PC-9 (cell line): ENCODE data around the gene CLDN6. TPM values are rescaled to one million over a fixed set of nuclear protein-coding genes. Genes with fewer than 3 reads are reported as not detected.

Experiments used
- BruUV-seq: library from RNA; stranded (reverse); fragments of 400-500 nt; replicated peaks from 2 replicates; lab custom pipeline; 2021; lab: Mats Ljungman, UMichigan
- CTCF ChIA-PET: fragments of 300-600 bp; sonication (Branson Sonifier 250); formaldehyde crosslinking; loops from one replicate; lab custom pipeline; 2022; ENCODE audit warnings: antibody characterized with exemption; lab: Charles Lee
- POLR2A ChIA-PET: fragments of 300-600 bp; sonication (Branson Sonifier 250); formaldehyde crosslinking; loops from one replicate; lab custom pipeline; 2022; ENCODE audit warnings: antibody characterized with exemption; ENCODE audit not compliant: unreplicated experiment; lab: Charles Lee
- DNase-seq, 2 experiments: peaks; one replicate each; pipeline versions ENCODE4 v3.0.0 to v3.0.0-alpha.2; 2015 to 2022; ENCODE audit warnings: mixed read lengths in 1 of 2
- H2AFZ ChIP-seq: fragments of 200-600 bp; sonication (generic); 2 replicates; pipeline ENCODE4 v1.8.1; 2017; ENCODE audit warnings: antibody characterized with exemption
- H3F3A ChIP-seq: fragments of 200-600 bp; sonication (generic); 2 replicates; pipeline ENCODE4 v1.8.1; 2017; ENCODE audit warnings: antibody characterized with exemption, mild to moderate bottlenecking, low read depth; ENCODE audit not compliant: insufficient read depth
- H3K27ac ChIP-seq: fragments of 200-600 bp; sonication (generic); 2 replicates; pipeline ENCODE4 v1.6.1; 2016; ENCODE audit warnings: mixed run types
- H3K27me3 ChIP-seq: fragments of 200-600 bp; sonication (generic); 2 replicates; pipeline ENCODE4 v1.6.1; 2016; ENCODE audit warnings: low read depth, mixed run types; ENCODE audit not compliant: insufficient read depth
- H3K36me3 ChIP-seq: fragments of 200-600 bp; sonication (generic); 2 replicates; pipeline ENCODE4 v1.6.1; 2016; ENCODE audit warnings: low read depth, mixed run types
- H3K4me1 ChIP-seq: fragments of 200-600 bp; sonication (generic); replicated peaks from 2 replicates; pipeline ENCODE4 v1.6.1; 2016; ENCODE audit warnings: mixed run types; ENCODE audit not compliant: insufficient read depth
- H3K4me2 ChIP-seq: fragments of 200-600 bp; sonication (generic); 2 replicates; pipeline ENCODE4 v1.6.1; 2017; ENCODE audit warnings: mixed run types
- H3K4me3 ChIP-seq: fragments of 200-600 bp; sonication (generic); 2 replicates; pipeline ENCODE4 v1.6.1; 2016; ENCODE audit warnings: mixed run types
- H3K79me2 ChIP-seq: fragments of 200-600 bp; sonication (generic); 2 replicates; pipeline ENCODE4 v1.6.1; 2017; ENCODE audit warnings: low read depth, mixed run types
- H3K9me2 ChIP-seq: fragments of 200-600 bp; sonication (generic); 2 replicates; pipeline ENCODE4 v1.8.1; 2017; ENCODE audit warnings: mild to moderate bottlenecking; ENCODE audit not compliant: insufficient read depth
- H3K9me3 ChIP-seq: fragments of 200-600 bp; sonication (generic); 2 replicates; pipeline ENCODE4 v1.8.1; 2016; ENCODE audit warnings: low read depth; ENCODE audit not compliant: insufficient read depth
- H4K20me1 ChIP-seq: fragments of 200-600 bp; sonication (generic); 2 replicates; pipeline ENCODE4 v1.8.1; 2017; ENCODE audit not compliant: insufficient read depth
- CTCF ChIP-seq: fragments of 200-600 bp; sonication (generic); conservative IDR thresholded peaks from 2 replicates; pipeline ENCODE4 v1.6.1; 2017; ENCODE audit warnings: mixed run types, antibody characterized with exemption, mild to moderate bottlenecking, moderate library complexity
- EZH2 ChIP-seq: fragments of 200-600 bp; sonication (generic); IDR thresholded peaks from 2 replicates; pipeline ENCODE4 v1.8.0; 2017; ENCODE audit warnings: antibody characterized with exemption, low read depth
- intact Hi-C: fragments of 100-400 bp; cut with micrococcal nuclease; formaldehyde crosslinking; loops from one replicate; pipeline ENCODE4 v1.10.0; 2022; ENCODE audit not compliant: unreplicated experiment
- total RNA-seq: library from RNA; stranded (reverse); gene quantifications from 2 replicates; pipeline ENCODE4 v1.2.3, GENCODE V29; 2021

Gene CLDN6
- total RNA-seq, 1 experiment from 2014 or later: 0.26 TPM

GRCh38 chr16:3012828-3013420 lies 5.1 kb downstream of the CLDN6 start, which contains the start of gene CLDN9:
CLDN9 (plus strand) TSS chr16:3012923; CDS start chr16:3013363, 440 bp downstream.
- DNase-seq: peak; percentile 88
- no peaks in the 10 kb centered on the region for H3K27me3 ChIP-seq
- peak within 1 kb of the TSS; percentile 62 for H2AFZ ChIP-seq
- no peaks in the 10 kb centered on the region for H3K9me3 ChIP-seq
- H3F3A ChIP-seq: peaks cover 72% of the 10 kb centered on the region
- H3K4me1 ChIP-seq: peaks cover 71% of the 10 kb centered on the region
- H3K36me3 ChIP-seq: no peaks in the 10 kb centered on the region
- no TSS peak for BruUV-seq
- peaks cover 7% of the 10 kb centered on the region; the same call in 1 of the 2 replicates for H3K79me2 ChIP-seq
- no peaks in the 10 kb centered on the region for H4K20me1 ChIP-seq
- POLR2A ChIA-PET: interaction anchor here (0.8 to 1.8 kb wide), 3 partner anchors 9 to 22 kb away, joined by 7 to 29 read pairs (median 25); partner anchors contain the start of genes HCFC1R1, THOC6 and TNFRSF12A
- H3K9me2 ChIP-seq: no peaks in the 10 kb centered on the region
- intact Hi-C loops: no loop called here
- peak within 1 kb of the TSS; percentile 71 for H3K4me2 ChIP-seq
- CTCF ChIA-PET: interaction anchor here (0.6 to 1.3 kb wide), 3 partner anchors 9 to 18 kb away, joined by 3 to 6 read pairs (median 5); no protein-coding TSS in a partner anchor
- peak within 1 kb of the TSS; percentile 37; the same call in 1 of the 2 replicates for H3K4me3 ChIP-seq
- H3K27ac ChIP-seq: peak within 1 kb of the TSS; percentile 86
- no peak for TF ChIP-seq CTCF
- TF ChIP-seq EZH2: no peak

- H3K4me3 ChIP-seq: peak overlapping the region; percentile 37; the same call in 1 of the 2 replicates
- H3K4me2 ChIP-seq: peak overlapping the region; percentile 71
- H4K20me1 ChIP-seq: no peaks in the 10 kb centered on the region
- H3K36me3 ChIP-seq: no peaks in the 10 kb centered on the region
- peaks cover 78% of the 10 kb centered on the region for H3K4me1 ChIP-seq
- intact Hi-C loops: no loop called here
- ChIA-PET CTCF (interaction anchor here (0.7 to 1.3 kb wide), 4 partner anchors 8 to 1241 kb away, joined by 3 to 5 read pairs (median 4); partner anchors contain the start of gene FLYWCH2), POLR2A (interaction anchor here (0.8 to 1.8 kb wide), 3 partner anchors 9 to 21 kb away, joined by 7 to 29 read pairs (median 25); partner anchors contain the start of genes HCFC1R1, THOC6 and TNFRSF12A)
- H3K9me3 ChIP-seq: no peaks in the 10 kb centered on the region
- no peak overlapping the region for H2AFZ ChIP-seq
- peaks cover 75% of the 10 kb centered on the region for H3F3A ChIP-seq
- peaks cover 7% of the 10 kb centered on the region; the same call in 1 of the 2 replicates for H3K79me2 ChIP-seq
- H3K27ac ChIP-seq: peak overlapping the region; percentile 86
- BruUV-seq: TSS peak; percentile 16
- TF ChIP-seq EZH2 (no peak), CTCF (no peak)
- H3K9me2 ChIP-seq: no peaks in the 10 kb centered on the region
- H3K27me3 ChIP-seq: no peaks in the 10 kb centered on the region
- DNase-seq: peak in 1 of 2 experiments; percentile 71
Observed at GRCh38 chr16:3012246-3012645, 5.7 kb downstream of the CLDN6 start.

GRCh38 chr16:3010510-3010909 lies 7.5 kb downstream of the CLDN6 start:
- no TSS peak for BruUV-seq
- POLR2A ChIA-PET: interaction anchor here (0.5 to 2.0 kb wide), 5 partner anchors 10 to 1377 kb away, joined by 3 to 34 read pairs (median 5); partner anchors contain the start of gene TNFRSF12A
- peaks cover 19% of the 10 kb centered on the region for H3K79me2 ChIP-seq

More at GRCh38 chr16:3010510-3010909, 7.5 kb downstream of the CLDN6 start:
- Histone ChIP-seq H3K4me2 (peak overlapping the region; percentile 72), H3K9me3 (no peaks in the 10 kb centered on the region), H3K36me3 (no peaks in the 10 kb centered on the region), H3K9me2 (no peaks in the 10 kb centered on the region), H3K4me3 (0 out of 2 replicates have a peak overlapping the region, but pooled peaks have one; percentile 18), H3K4me1 (peaks cover 95% of the 10 kb centered on the region), H2AFZ (no peak overlapping the region), H3F3A (peaks cover 73% of the 10 kb centered on the region), H3K27me3 (no peaks in the 10 kb centered on the region), H3K27ac (peak overlapping the region; percentile 67), H4K20me1 (no peaks in the 10 kb centered on the region)
- intact Hi-C loops: loop anchor here (1.0 kb wide), 1 partner anchor 10 kb away; the partner anchor contains the start of gene TNFRSF12A
- TF ChIP-seq CTCF (no peak), EZH2 (no peak)
- CTCF ChIA-PET: interaction anchor here (0.8 to 1.9 kb wide), 3 partner anchors 18 to 21 kb away, joined by 5 read pairs; no protein-coding TSS in a partner anchor
- no peak for DNase-seq
